Mesenchymal stem cell (in vitro differentiated cells and primary cell): Measurements from ENCODE around the gene LRRC45.

Source experiments
- DNase-seq: peaks from one replicate; pipeline ENCODE4 v3.0.0-alpha.2; 2013
- H2AFZ ChIP-seq: one replicate; pipeline ENCODE4 v1.6.1; 2013; ENCODE audit warnings: low read depth, mild to moderate bottlenecking, control low read depth, inconsistent platforms, low read length, moderate library complexity
- H2AK5ac ChIP-seq: 2 replicates; pipeline ENCODE4 v1.6.1; 2013; ENCODE audit warnings: low read length, moderate library complexity, mild to moderate bottlenecking, inconsistent platforms; ENCODE audit not compliant: severe bottlenecking
- H2BK120ac ChIP-seq: one replicate; pipeline ENCODE4 v1.6.1; 2013; ENCODE audit warnings: low read depth, mild to moderate bottlenecking, inconsistent platforms, low read length, moderate library complexity
- H2BK12ac ChIP-seq, 2 experiments: one replicate each; pipeline ENCODE4 v1.6.1; 2013; ENCODE audit warnings: inconsistent platforms in 2 of 2, low read length in 2 of 2, mild to moderate bottlenecking in 2 of 2, moderate library complexity in 2 of 2, control low read depth in 1 of 2
- H2BK15ac ChIP-seq: one replicate; pipeline ENCODE4 v1.6.1; 2013; ENCODE audit warnings: mild to moderate bottlenecking, low read depth, inconsistent platforms; ENCODE audit not compliant: poor library complexity, severe bottlenecking
- H2BK5ac ChIP-seq: 2 replicates; pipeline ENCODE4 v1.6.1; 2013; ENCODE audit warnings: low read depth, mild to moderate bottlenecking, low read length, control low read depth, inconsistent platforms; ENCODE audit not compliant: poor library complexity, severe bottlenecking
- H3K14ac ChIP-seq, 2 experiments: one replicate each; pipeline ENCODE4 v1.6.1; 2013; ENCODE audit warnings: inconsistent platforms in 2 of 2, low read length in 2 of 2, control low read depth in 1 of 2, mild to moderate bottlenecking in 1 of 2, moderate library complexity in 1 of 2
- H3K18ac ChIP-seq, 2 experiments: one replicate each; pipeline ENCODE4 v1.6.1; 2013; ENCODE audit warnings: inconsistent platforms in 2 of 2, low read length in 2 of 2, control low read depth in 1 of 2, low read depth in 1 of 2, mild to moderate bottlenecking in 1 of 2
- H3K23ac ChIP-seq, 2 experiments: one replicate each; pipeline ENCODE4 v1.6.1; 2013; ENCODE audit warnings: inconsistent platforms in 2 of 2, low read length in 2 of 2, mild to moderate bottlenecking in 2 of 2, moderate library complexity in 2 of 2, control low read depth in 1 of 2
- H3K27ac ChIP-seq: 2 replicates; pipeline ENCODE4 v1.5.1; 2013; ENCODE audit warnings: mild to moderate bottlenecking, moderate library complexity, low read length, control low read depth, inconsistent platforms; ENCODE audit not compliant: poor library complexity, severe bottlenecking
- H3K27me3 ChIP-seq, 2 experiments: 2 replicates each; pipeline versions ENCODE4 v1.6.1 to v1.7.0; 2013; ENCODE audit warnings: low read length in 2 of 2, mild to moderate bottlenecking in 2 of 2, moderate library complexity in 2 of 2, control low read depth in 1 of 2, inconsistent platforms in 1 of 2; ENCODE audit not compliant: control insufficient read depth in 1 of 2, insufficient read depth in 1 of 2
- H3K36me3 ChIP-seq, 2 experiments: 2 replicates each; pipeline versions ENCODE4 v1.6.1 to v1.7.0; 2013; ENCODE audit warnings: low read length in 2 of 2, control low read depth in 1 of 2, inconsistent platforms in 1 of 2, low read depth in 1 of 2, mild to moderate bottlenecking in 1 of 2; ENCODE audit not compliant: insufficient read depth in 2 of 2, control insufficient read depth in 1 of 2
- H3K4ac ChIP-seq, 2 experiments: one replicate each; pipeline ENCODE4 v1.6.1; 2013; ENCODE audit warnings: inconsistent platforms in 2 of 2, low read length in 2 of 2, mild to moderate bottlenecking in 2 of 2, moderate library complexity in 2 of 2, control low read depth in 1 of 2, low read depth in 1 of 2
- H3K4me1 ChIP-seq: 2 replicates; pipeline ENCODE4 v1.6.1; 2013; ENCODE audit warnings: low read depth, low read length, control low read depth; ENCODE audit not compliant: control insufficient read depth, insufficient read depth
- H3K4me2 ChIP-seq: 2 replicates; pipeline ENCODE4 v1.6.1; 2013; ENCODE audit warnings: low read length, mild to moderate bottlenecking, inconsistent platforms; ENCODE audit not compliant: poor library complexity, severe bottlenecking
- H3K4me3 ChIP-seq, 2 experiments: 2 replicates each; pipeline versions ENCODE4 v1.5.1 to v1.7.0; 2013; ENCODE audit warnings: low read length in 2 of 2, mild to moderate bottlenecking in 2 of 2, control low read depth in 1 of 2, low read depth in 1 of 2; ENCODE audit not compliant: insufficient read depth in 1 of 2
- H3K79me1 ChIP-seq: replicated peaks from 2 replicates; pipeline ENCODE4 v1.6.1; 2013; ENCODE audit warnings: mild to moderate bottlenecking, control low read depth, low read length, inconsistent platforms; ENCODE audit not compliant: poor library complexity, severe bottlenecking
- H3K9ac ChIP-seq: 2 replicates; pipeline ENCODE4 v1.7.0; 2013; ENCODE audit warnings: mild to moderate bottlenecking, low read length, moderate library complexity
- H3K9me3 ChIP-seq: 2 replicates; pipeline ENCODE4 v1.7.0; 2013; ENCODE audit warnings: mild to moderate bottlenecking, low read length; ENCODE audit not compliant: control insufficient read depth
- H4K8ac ChIP-seq: one replicate; pipeline ENCODE4 v1.6.1; 2013; ENCODE audit warnings: inconsistent platforms, mild to moderate bottlenecking, low read length, moderate library complexity
- H4K91ac ChIP-seq: one replicate; pipeline ENCODE4 v1.6.1; 2013; ENCODE audit warnings: mild to moderate bottlenecking, low read length, inconsistent platforms
- WGBS: methylation state at CpG from one replicate; pipeline ENCODE4 v1.1.7; 2013; ENCODE audit warnings: mixed read lengths; 5-methylcytosine and 5-hydroxymethylcytosine counted together

LRRC45 gene

GRCh38 chr17:82060614-82061013 lies 37.5 kb downstream of the LRRC45 start:
- H3K9ac ChIP-seq = no peak overlapping the region
- H3K27me3 ChIP-seq = no peaks in the 10 kb centered on the region
- H3K23ac ChIP-seq = no peak overlapping the region
- H2BK120ac ChIP-seq = no peak overlapping the region
- no peak overlapping the region for H3K14ac ChIP-seq
- 91% methylated on average over 14 of the region's 14 CpGs for WGBS
- no peak overlapping the region for H4K91ac ChIP-seq
- H3K18ac ChIP-seq = no peak overlapping the region
- H3K4ac ChIP-seq = no peak overlapping the region
- peaks cover 21% of the 10 kb centered on the region for H3K4me1 ChIP-seq
- H3K9me3 ChIP-seq = no peaks in the 10 kb centered on the region
- DNase-seq = no peak
- H4K8ac ChIP-seq = no peak overlapping the region
- H2BK15ac ChIP-seq = no peak overlapping the region
- no peak overlapping the region for H2AK5ac ChIP-seq
- no peak overlapping the region for H2AFZ ChIP-seq
- H2BK12ac ChIP-seq = no peak overlapping the region
- H3K79me1 ChIP-seq = peaks cover 16% of the 10 kb centered on the region
- no peak overlapping the region for H2BK5ac ChIP-seq
- peaks cover 74 to 88% of the 10 kb centered on the region in 2 experiments for H3K36me3 ChIP-seq
- no peak overlapping the region for H3K4me2 ChIP-seq
- H3K27ac ChIP-seq = no peak overlapping the region
- H3K4me3 ChIP-seq = no peak overlapping the region

GRCh38 chr17:82061047-82061925 lies 38.2 kb downstream of the LRRC45 start:
- Histone ChIP-seq H3K9me3 (no peaks in the 10 kb centered on the region), H3K18ac (no peak overlapping the region), H3K36me3 (peaks cover 67 to 81% of the 10 kb centered on the region in 2 experiments), H2BK12ac (no peak overlapping the region), H3K14ac (no peak overlapping the region), H3K4ac (no peak overlapping the region), H3K4me3 (no peak overlapping the region), H3K27me3 (no peaks in the 10 kb centered on the region), H2BK15ac (no peak overlapping the region), H4K91ac (no peak overlapping the region), H3K27ac (no peak overlapping the region), H3K79me1 (peaks cover 17% of the 10 kb centered on the region), H3K4me1 (peaks cover 24% of the 10 kb centered on the region), H3K23ac (no peak overlapping the region), H3K9ac (no peak overlapping the region), H2AFZ (no peak overlapping the region), H2AK5ac (no peak overlapping the region), H2BK5ac (no peak overlapping the region), H2BK120ac (no peak overlapping the region), H4K8ac (no peak overlapping the region), H3K4me2 (no peak overlapping the region)
- 94% methylated on average over 33 of the region's 34 CpGs for WGBS
- DNase-seq = no peak

DNA sequence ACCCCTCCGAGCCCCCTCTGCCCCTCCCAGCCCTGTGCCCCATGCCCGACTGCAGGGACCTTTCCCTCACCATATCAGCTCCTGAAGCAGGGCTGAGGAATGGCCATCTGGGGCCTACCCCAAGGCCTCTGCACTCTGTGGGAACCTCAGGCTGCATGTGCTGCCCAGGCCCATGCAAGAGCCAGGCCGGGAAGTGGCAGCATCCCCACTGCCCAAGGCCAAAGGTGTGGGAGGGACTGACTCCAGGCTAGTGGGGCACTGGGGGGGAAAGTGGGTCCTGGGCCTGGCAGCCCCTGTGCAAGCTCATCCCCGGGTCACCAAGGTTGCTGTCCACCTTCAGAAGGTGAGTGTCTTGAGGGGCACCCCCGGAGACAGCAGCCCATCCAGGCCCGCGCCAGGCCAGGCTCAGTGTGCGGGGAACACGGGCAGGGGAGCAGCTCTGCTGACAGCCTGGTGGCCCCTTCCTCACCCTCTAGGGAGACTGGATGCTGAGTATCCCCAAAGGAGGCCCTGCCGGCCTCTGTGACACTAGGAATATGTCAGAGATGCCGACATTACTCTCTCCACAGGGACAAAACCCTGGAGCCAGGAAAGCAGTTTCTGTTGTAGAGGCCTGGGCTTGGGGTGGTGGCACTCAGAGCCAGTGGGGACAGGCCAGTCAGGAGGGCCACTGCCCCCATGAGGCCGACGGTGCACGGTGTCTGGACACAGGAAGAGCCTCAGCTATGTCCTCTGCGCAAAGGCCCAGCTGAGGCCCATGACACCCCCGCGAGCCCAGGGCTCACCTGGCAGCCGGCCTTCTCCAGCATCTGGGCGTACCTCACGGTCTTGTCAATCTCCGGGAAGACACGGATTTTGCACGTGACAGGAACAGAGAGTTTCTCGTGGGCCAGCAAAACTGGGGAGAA lies 39.2 kb downstream of the LRRC45 start:
- Histone ChIP-seq H2BK12ac (no peak overlapping the region), H3K9me3 (no peaks in the 10 kb centered on the region), H3K4me2 (no peak overlapping the region), H4K91ac (no peak overlapping the region), H3K27ac (no peak overlapping the region), H2BK120ac (no peak overlapping the region), H3K23ac (no peak overlapping the region), H2BK5ac (no peak overlapping the region), H3K14ac (no peak overlapping the region), H3K27me3 (no peaks in the 10 kb centered on the region), H3K79me1 (peaks cover 15% of the 10 kb centered on the region), H2BK15ac (no peak overlapping the region), H3K18ac (no peak overlapping the region), H3K4me3 (no peak overlapping the region), H3K4ac (no peak overlapping the region), H3K9ac (no peak overlapping the region), H4K8ac (no peak overlapping the region), H3K36me3 (peaks cover 58 to 71% of the 10 kb centered on the region in 2 experiments), H3K4me1 (peaks cover 25% of the 10 kb centered on the region), H2AFZ (no peak overlapping the region), H2AK5ac (no peak overlapping the region)
- DNase-seq = no peak
- WGBS = 92% methylated on average over 23 of the region's 24 CpGs

DNA sequence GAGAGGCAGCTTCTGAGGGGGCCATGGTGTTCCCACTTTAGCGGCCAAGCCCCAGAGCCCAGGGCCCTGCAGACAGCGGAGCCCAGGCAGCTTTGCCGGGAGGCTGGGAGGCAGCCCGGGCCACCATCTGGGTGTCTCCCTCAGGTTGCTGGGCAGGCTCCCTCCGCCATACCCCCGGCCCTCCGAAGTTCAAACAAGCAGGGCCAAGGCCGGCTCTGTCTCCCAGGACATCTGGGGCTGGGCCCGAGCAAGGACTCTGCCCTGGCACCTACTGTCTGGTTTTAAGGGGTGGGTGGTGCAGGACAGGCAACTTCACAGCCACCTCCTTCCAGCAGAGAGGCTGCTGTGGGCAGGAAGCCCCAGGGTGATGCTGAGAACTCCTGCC lies 39.9 kb downstream of the LRRC45 start:
- no peak for DNase-seq
- Histone ChIP-seq H4K8ac (no peak overlapping the region), H3K4me1 (peaks cover 25% of the 10 kb centered on the region), H3K79me1 (peaks cover 15% of the 10 kb centered on the region), H3K14ac (no peak overlapping the region), H3K27me3 (no peaks in the 10 kb centered on the region), H2BK120ac (no peak overlapping the region), H3K9ac (no peak overlapping the region), H3K4me3 (no peak overlapping the region), H2AFZ (no peak overlapping the region), H2BK5ac (no peak overlapping the region), H3K4me2 (no peak overlapping the region), H4K91ac (no peak overlapping the region), H3K18ac (no peak overlapping the region), H3K36me3 (peaks cover 52 to 64% of the 10 kb centered on the region in 2 experiments), H3K4ac (no peak overlapping the region), H3K23ac (no peak overlapping the region), H2BK12ac (no peak overlapping the region), H2AK5ac (no peak overlapping the region), H3K27ac (no peak overlapping the region), H3K9me3 (no peaks in the 10 kb centered on the region), H2BK15ac (no peak overlapping the region)
- 97% methylated on average over 6 of the region's 9 CpGs for WGBS
